Activated gamma-delta T cell treated with anti-CD3 and anti-CD28 coated beads, Interleukin-2, amount 50 U/mL, for 16 hours (primary cell): ENCODE results near the gene ABCG1.

ENCODE experiments used
- DNase-seq: peaks from one replicate; pipeline ENCODE4 v3.0.0-alpha.2; 2020; ENCODE audit warnings: low read depth

ABCG1 gene

GRCh38 chr21:42272109-42272962 is 53.4 kb downstream of the ABCG1 start:
- no peak for DNase-seq

DNA sequence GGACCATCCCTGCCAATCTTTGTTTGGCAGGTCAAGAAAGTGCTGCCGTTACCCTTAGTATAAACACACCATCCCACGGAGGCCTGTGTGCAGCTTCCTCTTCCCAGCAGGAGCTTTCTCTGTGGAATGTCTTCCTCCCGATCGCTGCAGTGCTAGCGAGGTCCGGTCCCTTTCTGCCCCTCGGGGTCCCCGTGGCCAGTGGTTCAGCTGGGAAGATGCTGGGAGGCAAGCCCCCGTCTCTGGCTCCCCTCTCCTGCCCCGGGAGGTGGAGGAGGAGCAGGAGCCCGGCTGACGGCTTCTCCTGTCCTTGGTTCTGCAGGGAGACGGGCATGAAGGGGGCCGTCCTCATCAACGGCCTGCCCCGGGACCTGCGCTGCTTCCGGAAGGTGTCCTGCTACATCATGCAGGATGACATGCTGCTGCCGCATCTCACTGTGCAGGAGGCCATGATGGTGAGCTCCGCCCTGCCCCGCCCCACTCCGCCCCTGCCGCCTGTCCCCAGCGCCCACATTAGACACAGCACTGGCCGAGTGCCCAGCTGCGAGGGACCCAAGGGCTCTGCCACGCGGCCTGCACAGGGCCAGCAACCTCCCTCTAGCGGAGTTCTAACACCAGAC is 54.2 kb downstream of the ABCG1 start:
- no peak for DNase-seq

GRCh38 chr21:42276076-42276475 is 57.1 kb downstream of the ABCG1 start:
- DNase-seq, result no peak

DNA sequence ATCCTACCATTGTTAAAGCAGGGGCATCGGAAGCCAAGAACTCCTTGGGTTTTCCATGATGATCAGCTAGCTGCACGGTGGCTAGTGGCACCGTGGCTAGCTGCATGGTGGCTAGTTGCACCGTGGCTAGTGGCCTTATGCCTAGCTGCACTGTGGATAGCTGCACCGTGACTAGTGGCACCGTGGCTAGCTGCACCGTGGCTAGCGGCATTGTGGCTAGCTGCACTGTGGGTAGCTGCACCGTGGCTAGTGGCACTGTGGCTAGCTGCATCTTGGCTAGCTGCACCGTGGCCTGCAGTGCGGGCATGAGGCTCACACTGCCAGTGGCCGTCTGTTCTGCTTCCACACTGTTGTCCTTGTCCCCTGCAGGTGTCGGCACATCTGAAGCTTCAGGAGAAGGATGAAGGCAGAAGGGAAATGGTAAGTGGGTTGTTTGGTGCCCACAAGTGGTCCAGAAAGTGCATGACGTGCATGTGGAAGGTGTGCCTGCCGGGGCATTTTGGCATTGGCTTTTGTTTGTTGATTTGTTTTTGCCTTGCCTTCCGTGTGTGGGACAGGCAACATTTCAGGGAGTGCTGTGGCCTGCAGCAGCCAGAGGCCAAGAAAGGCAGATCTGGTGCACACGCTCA is 57.7 kb downstream of the ABCG1 start:
- no peak for DNase-seq

GRCh38 chr21:42277593-42277992 is 58.7 kb downstream of the ABCG1 start:
- no peak for DNase-seq

GRCh38 chr21:42278451-42279149 is 59.7 kb downstream of the ABCG1 start:
- no peak for DNase-seq

- no peak for DNase-seq
Measured at GRCh38 chr21:42279341-42279871, 60.5 kb downstream of the ABCG1 start.

DNA sequence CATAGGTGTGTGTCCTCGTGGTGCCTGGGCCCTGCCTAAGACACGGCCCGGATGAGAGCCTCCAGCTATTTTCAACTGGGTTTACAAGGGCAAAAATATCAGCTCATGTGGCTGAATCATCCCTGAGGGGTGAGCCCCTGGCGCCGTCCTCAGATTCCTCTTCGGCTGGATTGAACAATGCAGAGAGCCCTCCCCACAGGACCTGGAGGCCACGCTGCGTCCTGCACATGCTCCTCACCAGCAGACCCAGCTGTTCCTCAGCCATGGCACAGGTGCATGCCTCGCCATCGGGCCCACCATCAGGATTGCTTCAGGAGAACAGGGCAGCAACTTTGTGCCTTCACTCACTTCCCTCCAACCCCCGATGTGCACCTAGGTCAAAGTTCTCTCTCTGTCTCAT is 60.9 kb downstream of the ABCG1 start:
- DNase-seq, result no peak

DNA sequence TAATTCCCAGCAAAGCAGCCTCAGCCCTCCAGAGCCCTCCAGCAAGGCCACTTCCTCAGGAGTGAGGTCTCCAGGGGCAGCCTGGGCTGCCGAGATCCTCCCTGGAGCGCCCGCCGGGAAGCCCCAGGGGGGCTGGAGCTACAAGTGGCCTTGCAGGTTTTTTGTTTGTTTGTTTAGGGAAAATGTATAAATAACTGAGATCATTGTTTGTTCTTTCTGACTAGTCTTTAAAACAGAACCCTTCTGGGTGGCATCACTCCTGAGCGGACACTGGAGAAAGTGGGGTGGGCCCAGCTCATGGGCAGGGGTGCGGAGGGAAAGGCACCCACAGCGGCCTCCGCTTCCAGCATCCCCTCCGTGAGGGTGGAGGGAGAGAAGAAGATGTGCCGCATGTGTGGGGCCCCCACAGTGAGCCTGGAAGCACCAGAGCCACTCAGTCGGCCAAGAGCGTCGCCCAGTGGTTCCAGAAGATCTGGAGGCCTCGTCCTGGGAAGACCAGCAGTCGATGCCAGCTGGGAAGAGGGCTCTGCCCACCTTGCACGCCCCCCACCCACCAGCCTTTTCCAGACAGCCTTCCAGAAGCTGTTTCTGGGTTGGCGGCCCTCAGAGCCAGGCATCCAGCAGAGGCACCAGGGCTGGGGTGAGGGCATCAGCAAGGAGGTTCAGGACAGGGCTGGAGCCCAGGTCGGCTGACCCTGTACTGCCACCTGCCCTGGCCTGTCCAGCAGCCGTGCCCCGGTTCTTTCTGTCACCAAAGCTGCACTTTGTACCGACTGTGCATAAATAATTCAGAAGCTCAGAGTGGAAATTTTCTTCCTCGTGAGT is 61.6 kb downstream of the ABCG1 start:
- DNase-seq, result no peak

DNA sequence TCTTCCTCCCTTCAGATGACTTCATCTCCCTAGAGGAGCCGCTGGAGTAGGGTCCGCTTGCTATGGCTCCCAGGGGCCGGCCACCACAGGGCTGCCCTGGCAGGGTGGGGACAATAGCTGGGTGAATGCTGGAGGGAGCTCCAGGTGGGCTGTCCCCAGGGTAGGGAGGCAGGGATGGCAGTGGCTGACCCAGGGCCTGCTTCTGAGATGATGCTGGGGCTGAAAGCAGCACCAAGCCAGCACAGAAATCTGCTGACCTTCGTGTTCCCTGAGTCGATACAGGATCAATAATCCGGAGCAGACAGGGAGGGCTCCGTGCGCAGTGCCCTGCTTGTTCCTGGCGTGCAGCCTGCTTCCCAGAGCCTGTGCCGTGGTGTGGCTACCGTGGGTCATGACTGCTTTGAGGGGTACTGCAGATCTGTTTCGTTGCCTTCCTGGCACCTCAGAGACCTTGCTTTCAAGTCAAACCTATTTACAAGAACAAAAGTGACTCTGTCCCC is 62.3 kb downstream of the ABCG1 start:
- no peak for DNase-seq

DNA sequence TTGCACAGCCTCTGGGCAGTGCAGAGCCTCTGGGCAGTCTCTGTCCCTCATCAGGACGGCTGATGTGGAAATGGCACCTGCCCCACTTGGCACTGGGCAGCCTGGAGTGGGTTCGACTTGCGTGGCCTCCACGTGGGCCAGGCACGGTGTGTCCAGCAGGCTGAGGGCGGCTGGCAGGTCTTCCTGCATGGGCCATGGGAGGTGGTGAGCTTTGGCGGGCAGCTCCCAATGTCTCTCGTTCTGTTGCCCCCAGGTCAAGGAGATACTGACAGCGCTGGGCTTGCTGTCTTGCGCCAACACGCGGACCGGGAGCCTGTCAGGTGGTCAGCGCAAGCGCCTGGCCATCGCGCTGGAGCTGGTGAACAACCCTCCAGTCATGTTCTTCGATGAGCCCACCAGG is 63.1 kb downstream of the ABCG1 start:
- no peak for DNase-seq

GRCh38 chr21:42282715-42283114 is 63.8 kb downstream of the ABCG1 start:
- DNase-seq, result no peak

- no peak for DNase-seq
Measured at GRCh38 chr21:42285569-42286245, 66.8 kb downstream of the ABCG1 start.

DNA sequence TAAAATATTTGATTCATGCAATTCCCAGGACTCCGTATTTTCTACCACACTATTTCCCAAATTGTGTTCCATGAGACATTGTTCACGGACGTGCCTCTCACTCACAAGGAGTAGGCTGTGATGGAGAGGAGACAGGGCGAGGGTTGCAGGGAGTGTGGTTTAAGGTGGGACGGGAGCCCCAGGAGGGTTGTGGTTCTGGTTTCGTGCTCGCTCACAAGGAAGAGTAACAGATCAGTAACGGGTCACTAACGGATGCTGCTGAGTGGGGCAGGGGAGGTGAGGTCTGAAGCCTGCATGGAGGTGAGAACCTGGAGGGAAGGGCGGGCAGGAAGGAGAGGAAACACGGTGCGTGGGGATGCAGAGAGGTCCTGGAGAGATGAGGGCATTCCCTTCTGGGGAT is 67.5 kb downstream of the ABCG1 start:
- no peak for DNase-seq

DNA sequence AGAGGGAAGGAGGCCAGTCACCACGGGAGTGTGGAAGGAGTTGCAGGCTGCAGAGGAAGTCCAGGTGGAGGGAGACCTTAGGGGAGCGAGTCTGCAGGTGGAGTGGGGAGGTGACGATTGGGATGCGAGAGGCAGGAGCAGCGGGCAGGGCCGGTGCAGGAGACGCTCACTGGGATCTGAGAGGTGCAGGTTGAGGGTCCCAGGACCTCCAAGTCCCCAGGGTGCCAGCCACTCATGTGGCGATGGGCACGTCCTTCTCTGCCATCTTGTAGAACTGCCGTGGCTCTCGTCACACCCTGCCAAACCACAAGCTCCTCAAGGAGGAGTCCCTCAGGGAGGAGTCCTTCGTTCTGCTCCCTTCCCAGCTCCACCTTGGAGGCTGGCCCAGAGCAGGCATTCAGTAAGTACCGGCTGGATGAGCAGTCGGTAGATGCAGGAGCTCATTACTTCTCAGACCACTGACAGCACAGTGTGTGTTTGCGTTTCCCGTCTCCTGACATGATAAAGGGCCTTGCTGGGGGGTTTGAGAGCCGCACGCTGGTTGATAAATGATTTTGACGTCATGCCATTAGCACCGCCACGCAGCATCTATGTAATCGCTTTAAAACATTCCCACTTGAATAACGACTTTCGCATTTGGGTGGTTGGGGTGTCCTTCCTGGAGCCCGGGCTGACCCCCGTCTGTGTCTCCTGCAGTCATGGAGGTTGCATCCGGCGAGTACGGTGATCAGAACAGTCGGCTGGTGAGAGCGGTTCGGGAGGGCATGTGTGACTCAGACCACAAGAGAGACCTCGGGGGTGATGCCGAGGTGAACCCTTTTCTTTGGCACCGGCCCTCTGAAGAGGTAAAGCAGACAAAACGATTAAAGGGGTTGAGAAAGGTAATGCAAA is 68.5 kb downstream of the ABCG1 start:
- DNase-seq, result no peak

DNA sequence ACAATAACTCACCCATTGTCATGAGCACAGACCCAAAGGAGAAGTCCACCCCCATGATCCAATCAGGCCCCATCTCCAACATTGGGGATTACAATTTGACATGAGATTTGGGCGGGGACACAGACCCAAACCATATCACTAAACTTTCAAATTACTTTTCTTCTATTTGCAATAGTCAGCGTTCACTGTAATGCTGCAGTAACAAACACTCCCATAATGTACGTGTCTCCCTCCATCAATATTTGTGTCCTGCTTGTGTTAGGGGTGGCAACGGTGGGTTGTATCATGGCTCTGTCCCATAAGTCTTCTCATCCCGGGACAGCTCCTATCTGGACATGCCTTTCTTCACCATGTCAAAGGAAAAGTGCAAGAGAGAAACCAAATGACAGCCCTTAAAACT is 70.0 kb downstream of the ABCG1 start:
- DNase-seq, result no peak

GRCh38 chr21:42289926-42290325 is 71.0 kb downstream of the ABCG1 start:
- no peak for DNase-seq

DNA sequence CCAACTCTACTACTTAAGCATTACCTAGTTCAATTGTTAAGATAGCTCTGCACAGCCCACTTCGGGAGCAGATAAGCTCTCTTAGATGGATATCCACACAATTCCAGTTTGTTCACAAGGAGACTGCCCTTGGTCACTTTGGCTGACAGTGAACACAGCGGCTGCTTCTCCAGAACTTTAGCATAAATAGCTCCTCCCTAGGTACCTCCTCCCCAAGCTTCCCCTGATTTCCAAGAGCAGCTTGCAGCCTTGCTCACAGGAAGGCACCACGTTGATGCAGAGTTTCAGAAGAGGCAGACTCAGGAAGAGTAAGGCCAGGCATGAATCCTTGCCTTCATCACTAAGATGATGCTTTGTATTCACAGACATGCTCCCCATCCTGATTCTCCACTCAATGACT is 71.6 kb downstream of the ABCG1 start:
- no peak for DNase-seq

GRCh38 chr21:42291003-42291750 is 72.2 kb downstream of the ABCG1 start:
- DNase-seq, result no peak
